HG02571 (cell line): Measurements from ENCODE around the gene PLCH2.

Experiments
- ATAC-seq: cut with Tn5 transposase; IDR thresholded peaks from one replicate; pipeline ENCODE4 v1.9.1; 2021; ENCODE audit warnings: mild to moderate bottlenecking, moderate library complexity; ENCODE audit not compliant: unreplicated experiment

The PLCH2 gene

GRCh38 chr1:2460996-2461751 is 14.9 kb upstream of the PLCH2 start:
- ATAC-seq, result no peak

DNA sequence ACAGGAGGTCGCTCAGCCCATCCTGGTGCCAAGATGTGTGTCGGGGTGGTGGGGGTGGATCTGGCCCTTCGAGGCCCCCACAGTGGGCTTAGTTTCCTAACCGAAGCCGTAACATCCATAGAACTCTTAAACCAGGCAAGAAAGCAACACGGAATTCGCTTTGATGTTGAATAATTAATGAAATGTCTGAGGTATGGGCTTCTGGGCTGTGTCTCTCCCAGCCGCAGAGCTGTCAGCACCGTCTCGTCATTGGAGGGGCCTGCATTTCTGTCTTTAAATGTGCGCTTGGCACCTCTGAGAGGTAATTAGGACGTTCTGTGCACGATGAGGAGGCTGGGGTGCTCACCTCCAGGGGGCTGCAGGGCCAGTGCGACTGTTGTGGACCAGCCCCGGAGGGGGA is 13.3 kb upstream of the PLCH2 start:
- ATAC-seq, result no peak

- ATAC-seq, result no peak
Measured at GRCh38 chr1:2463396-2463795, 12.7 kb upstream of the PLCH2 start.

- no peak for ATAC-seq
Measured at GRCh38 chr1:2465371-2466269, 10.5 kb upstream of the PLCH2 start.

- ATAC-seq, result no peak
Measured at GRCh38 chr1:2466270-2466665, 9.8 kb upstream of the PLCH2 start.

DNA sequence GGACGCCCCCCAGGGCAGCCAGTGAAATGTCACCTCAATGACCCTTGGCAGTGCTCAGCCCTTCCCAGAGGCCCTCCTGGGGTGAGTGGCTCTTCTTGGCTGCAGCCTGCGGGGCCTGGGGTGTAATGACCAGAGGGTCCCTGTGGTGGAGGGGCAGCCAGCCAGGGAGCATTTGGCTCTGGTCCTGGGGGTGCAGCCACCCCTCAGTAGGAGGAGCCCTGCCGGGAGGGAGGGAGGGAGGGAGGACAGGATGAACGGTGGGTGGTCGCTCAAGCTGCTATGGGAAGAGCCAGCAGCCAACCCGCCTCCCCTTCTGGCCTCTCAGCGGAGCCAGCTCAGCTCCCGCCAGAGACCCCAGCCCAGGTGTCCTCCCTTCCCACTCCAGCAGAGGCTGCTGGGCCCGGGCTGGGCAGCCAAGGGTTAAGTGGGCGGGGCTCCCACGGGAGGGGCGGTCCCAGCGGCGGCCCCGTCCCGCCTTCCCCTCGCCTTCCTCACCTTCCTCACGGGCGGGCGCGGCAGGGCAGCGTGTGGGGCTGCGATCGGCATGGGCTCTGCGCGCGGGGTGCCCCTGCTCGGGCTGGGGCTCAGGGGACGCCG is 9.0 kb upstream of the PLCH2 start:
- ATAC-seq, result no peak

DNA sequence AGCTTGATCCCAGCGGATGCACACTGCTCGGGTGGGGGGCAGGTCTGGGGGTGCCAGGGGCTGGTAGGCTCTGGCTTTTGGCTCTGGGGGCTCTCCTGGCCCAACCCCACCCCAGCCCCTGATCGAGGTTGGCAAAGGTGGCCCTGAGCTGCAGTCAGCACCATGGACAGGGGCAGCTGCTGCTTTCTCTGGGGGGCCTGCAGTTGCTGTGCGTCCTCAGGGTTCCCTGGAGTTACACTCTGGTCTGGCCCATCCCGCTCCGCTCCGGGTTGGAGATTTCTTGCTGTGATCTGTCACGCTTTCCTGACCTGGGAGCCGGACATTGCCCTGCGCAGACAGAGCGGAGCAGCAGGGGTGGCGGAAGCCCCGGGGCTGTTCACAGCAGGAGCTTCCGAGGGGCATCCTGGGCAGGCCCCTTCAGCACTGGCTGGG is 8.0 kb upstream of the PLCH2 start:
- no peak for ATAC-seq

GRCh38 chr1:2468540-2468939 is 7.5 kb upstream of the PLCH2 start:
- no peak for ATAC-seq

GRCh38 chr1:2469103-2469940 is 6.8 kb upstream of the PLCH2 start:
- no peak for ATAC-seq

- no peak for ATAC-seq
Measured at GRCh38 chr1:2470290-2471158, 5.6 kb upstream of the PLCH2 start.

- no peak for ATAC-seq
Measured at GRCh38 chr1:2471159-2471471, 5.0 kb upstream of the PLCH2 start.

DNA sequence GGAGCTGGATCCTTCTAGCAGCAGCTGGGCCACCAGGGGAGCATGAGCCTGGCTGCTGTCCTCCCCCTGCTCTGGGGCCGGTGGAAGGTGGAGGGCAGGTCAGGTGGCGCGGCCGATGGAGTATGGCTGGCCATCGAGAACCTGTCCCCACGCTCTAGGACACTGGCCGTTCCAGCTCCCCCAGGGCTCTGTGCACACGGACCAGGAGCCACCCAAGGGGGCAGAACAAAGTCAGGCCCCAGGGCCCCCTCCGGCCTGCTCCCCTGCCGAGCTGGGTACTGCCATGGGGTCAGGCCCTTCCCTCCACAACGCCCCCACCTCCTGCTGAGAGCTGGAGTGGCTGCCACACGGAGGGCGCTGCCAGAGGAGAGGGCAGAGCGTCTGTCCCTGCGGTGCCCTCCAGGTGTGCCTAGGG is 4.5 kb upstream of the PLCH2 start:
- ATAC-seq, result no peak

DNA sequence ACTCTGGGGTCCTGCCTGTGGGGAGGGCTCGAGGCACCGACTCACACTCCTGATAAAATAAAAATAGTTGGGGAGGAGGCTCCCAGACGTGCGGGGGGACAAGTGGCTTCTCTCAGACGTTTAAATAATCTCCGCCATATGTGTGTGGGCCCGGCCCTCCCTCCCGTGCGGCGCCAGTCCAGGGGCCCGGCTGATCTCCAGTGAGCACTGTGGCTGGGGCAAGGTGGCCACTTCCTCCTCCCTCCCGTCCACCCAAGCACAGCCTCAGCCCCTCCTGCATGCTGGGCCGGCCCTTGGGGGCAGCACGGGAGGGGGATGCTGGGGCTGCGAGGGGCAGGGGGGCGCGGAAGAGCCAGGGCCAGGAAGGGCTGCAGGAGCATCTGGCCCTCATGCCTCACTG is 4.0 kb upstream of the PLCH2 start:
- ATAC-seq, result no peak

GRCh38 chr1:2472561-2473177 is 3.4 kb upstream of the PLCH2 start:
- ATAC-seq, result no peak

GRCh38 chr1:2473198-2473597 is 2.9 kb upstream of the PLCH2 start:
- ATAC-seq, result no peak

DNA sequence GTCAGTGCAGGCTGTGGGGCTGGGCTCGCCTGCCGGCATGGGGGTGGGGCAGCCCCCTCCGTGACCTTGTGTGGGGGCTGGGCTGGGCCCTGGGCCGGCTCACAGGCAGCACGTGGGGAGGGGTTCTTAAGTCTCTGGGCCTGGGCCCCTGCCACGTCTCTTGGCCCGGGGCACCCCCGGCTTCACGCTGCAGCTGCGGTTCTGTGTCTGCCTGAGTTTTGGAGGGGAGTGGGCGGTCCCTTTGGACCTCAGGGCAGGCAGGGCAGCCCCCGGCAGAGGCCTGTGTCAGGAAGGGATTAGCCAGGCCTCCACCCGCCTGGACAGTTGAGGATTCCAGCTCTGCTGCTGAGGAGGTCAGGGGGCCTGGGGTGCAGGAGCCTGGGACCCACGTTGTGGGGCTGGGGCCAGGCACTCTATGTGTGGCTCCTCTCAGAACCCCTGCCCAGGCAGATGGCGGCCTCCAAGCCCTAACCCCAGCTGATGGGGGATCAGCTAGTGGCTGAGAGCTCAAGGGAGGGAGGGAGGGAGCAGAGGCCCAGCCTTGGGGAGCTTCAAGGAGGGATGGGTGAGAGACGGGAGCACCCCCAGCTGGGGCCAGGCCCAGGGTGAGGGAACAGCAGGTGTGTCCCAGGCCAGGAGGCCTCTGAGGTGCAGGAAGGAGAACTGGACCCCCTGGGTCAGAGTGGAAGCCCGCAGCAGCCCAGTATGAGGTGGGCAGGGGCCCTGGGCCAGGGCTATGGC is 1.8 kb upstream of the PLCH2 start:
- ATAC-seq, result no peak

GRCh38 chr1:2474933-2475371 is 1.1 kb upstream of the PLCH2 start:
- no peak for ATAC-seq

- no peak for ATAC-seq
Measured at GRCh38 chr1:2475571-2475970, 518 bp upstream of the PLCH2 start.

GRCh38 chr1:2477309-2477708 is 1.2 kb downstream of the PLCH2 start:
- no peak for ATAC-seq
